Stomach (tissue), 9 donors: ENCODE measurements around the gene CFAP20DC. TPM values are rescaled to one million over a fixed set of nuclear protein-coding genes. Genes with fewer than 3 reads are reported as not detected.

Source experiments
- DNase-seq, 2 donors: peaks; one replicate each; pipeline versions ENCODE4 v3.0.0 to v3.0.0-alpha.2; 2013 to 2019
- H3K27ac ChIP-seq, 5 donors: fragments of 200-600 bp in 4 of 5; sonication (generic) in 4 of 5; one replicate each; pipeline ENCODE4 v1.5.1; 2013 to 2019; ENCODE audit warnings: mild to moderate bottlenecking in 1 of 5, moderate library complexity in 1 of 5
- H3K27me3 ChIP-seq, 3 donors: fragments of 200-600 bp; sonication (generic); one replicate each; pipeline ENCODE4 v1.5.1; 2017 to 2019; ENCODE audit warnings: mixed run types in 1 of 3
- H3K36me3 ChIP-seq, 4 donors: fragments of 200-600 bp; sonication (generic); 1 replicate in 3 of 4; 2 replicates in 1 of 4; pipeline ENCODE4 v1.5.1; 2016 to 2019
- H3K4me1 ChIP-seq, 4 donors: fragments of 200-600 bp; sonication (generic); one replicate each; pipeline ENCODE4 v1.5.1; 2016 to 2019
- H3K4me3 ChIP-seq, 4 donors: fragments of 200-600 bp; sonication (generic) in 3 of 4; one replicate each; pipeline ENCODE4 v1.5.1; 2016 to 2019; ENCODE audit warnings: mild to moderate bottlenecking in 1 of 4
- H3K9me3 ChIP-seq, 4 donors: fragments of 200-600 bp; sonication (generic); one replicate each; pipeline ENCODE4 v1.5.1; 2016 to 2019
- EP300 ChIP-seq: sonication (generic); formaldehyde crosslinking; IDR thresholded peaks from one replicate; pipeline ENCODE4 v1.6.1; 2017; ENCODE audit warnings: antibody characterized with exemption
- POLR2A ChIP-seq, 4 donors: fragments of 450-650 bp; IDR thresholded peaks; one replicate each; pipeline ENCODE4 v1.6.1; 2016; ENCODE audit warnings: antibody characterized with exemption in 4 of 4, control low read depth in 2 of 4, mild to moderate bottlenecking in 1 of 4, moderate library complexity in 1 of 4
- POLR2AphosphoS5 ChIP-seq, 3 donors: sonication (generic); formaldehyde crosslinking; IDR thresholded peaks; one replicate each; pipeline ENCODE4 v1.6.1; 2016; ENCODE audit warnings: antibody characterized with exemption in 3 of 3
- WGBS, 5 donors: extraction: QIAGEN DNeasy Blood & Tissue Kit in 3 of 5; methylation state at CpG; one replicate each; pipeline versions ENCODE4 v1.1.5 to v1.1.7; 2013 to 2018; 5-methylcytosine and 5-hydroxymethylcytosine counted together
- intact Hi-C: fragments of 100-400 bp; cut with DNase I; formaldehyde crosslinking; loops from one replicate; pipeline ENCODE4 v1.15.1; 2023; ENCODE audit warnings: low total_unique reads
- polyA plus RNA-seq, 3 donors: library from polyadenylated mRNA; stranded (reverse); fragments of 200-250 nt; gene quantifications; one replicate each; pipeline ENCODE4 v1.2.3, GENCODE V29; 2013
- total RNA-seq, 5 donors: library from RNA; depleted of rRNA; stranded (reverse); fragments of >200 nt; gene quantifications; one replicate each; pipeline versions ENCODE4 v1.1.0 to v1.2.3, GENCODE V29; 2014 to 2016
- TF ChIP-seq, protein P1 (sequence below), 7 experiments: fragments of 450-650 bp in 4 of 7; fragments of 200-600 bp in 3 of 7; sonication (generic) in 3 of 7; IDR thresholded peaks; one replicate each; pipeline ENCODE4 v1.5.1; 2016 to 2019; ENCODE audit warnings: antibody characterized with exemption in 7 of 7, control low read depth in 2 of 7, mild to moderate bottlenecking in 1 of 7
- donor health status: healthy with polysubstance abuse.
- donor health status: Bipolar disorder and iron deficiency.
- donor health status: healthy.

CFAP20DC gene
- total and polyA plus RNA-seq, 8 donors: 0.81 to 2.0 (median 1.00) TPM; not detected in 4

DNA sequence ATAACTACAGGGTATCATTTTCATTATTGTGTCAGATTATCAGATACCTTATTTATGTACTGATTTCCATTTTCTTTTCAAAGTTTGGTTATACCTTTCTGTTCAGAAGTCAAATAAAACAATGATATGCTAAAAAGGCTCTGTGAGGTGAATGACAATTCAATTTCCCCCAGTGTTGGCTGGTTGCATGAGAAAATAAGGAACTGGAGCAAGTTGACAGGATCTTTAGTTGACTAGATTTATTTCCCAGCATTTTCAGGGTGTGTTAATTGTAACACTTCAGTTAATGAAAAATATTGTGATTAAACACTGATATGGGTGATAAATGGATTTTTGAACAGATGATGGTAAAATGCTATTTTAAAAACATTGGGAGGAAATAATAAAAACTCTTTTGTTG is 260.4 kb downstream of the CFAP20DC start:
- Histone ChIP-seq H3K27me3 (no peaks in the 10 kb centered on the region), H3K27ac (no peak overlapping the region), H3K4me1 (peaks cover 0 to 8% (median 0%) of the 10 kb centered on the region in 4 donors), H3K4me3 (no peak overlapping the region), H3K36me3 (no peaks in the 10 kb centered on the region), H3K9me3 (no peaks in the 10 kb centered on the region)
- no peak for DNase-seq
- intact Hi-C loops: no loop called here
- no peak for TF ChIP-seq POLR2AphosphoS5 (IDR thresholded peaks at IDR 0.05)
- TF ChIP-seq EP300: no peak
- TF ChIP-seq, protein P1, sequence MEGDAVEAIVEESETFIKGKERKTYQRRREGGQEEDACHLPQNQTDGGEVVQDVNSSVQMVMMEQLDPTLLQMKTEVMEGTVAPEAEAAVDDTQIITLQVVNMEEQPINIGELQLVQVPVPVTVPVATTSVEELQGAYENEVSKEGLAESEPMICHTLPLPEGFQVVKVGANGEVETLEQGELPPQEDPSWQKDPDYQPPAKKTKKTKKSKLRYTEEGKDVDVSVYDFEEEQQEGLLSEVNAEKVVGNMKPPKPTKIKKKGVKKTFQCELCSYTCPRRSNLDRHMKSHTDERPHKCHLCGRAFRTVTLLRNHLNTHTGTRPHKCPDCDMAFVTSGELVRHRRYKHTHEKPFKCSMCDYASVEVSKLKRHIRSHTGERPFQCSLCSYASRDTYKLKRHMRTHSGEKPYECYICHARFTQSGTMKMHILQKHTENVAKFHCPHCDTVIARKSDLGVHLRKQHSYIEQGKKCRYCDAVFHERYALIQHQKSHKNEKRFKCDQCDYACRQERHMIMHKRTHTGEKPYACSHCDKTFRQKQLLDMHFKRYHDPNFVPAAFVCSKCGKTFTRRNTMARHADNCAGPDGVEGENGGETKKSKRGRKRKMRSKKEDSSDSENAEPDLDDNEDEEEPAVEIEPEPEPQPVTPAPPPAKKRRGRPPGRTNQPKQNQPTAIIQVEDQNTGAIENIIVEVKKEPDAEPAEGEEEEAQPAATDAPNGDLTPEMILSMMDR (IDR thresholded peaks at IDR 0.05): no peak
- no peak for TF ChIP-seq POLR2A (IDR thresholded peaks at IDR 0.05)

DNA sequence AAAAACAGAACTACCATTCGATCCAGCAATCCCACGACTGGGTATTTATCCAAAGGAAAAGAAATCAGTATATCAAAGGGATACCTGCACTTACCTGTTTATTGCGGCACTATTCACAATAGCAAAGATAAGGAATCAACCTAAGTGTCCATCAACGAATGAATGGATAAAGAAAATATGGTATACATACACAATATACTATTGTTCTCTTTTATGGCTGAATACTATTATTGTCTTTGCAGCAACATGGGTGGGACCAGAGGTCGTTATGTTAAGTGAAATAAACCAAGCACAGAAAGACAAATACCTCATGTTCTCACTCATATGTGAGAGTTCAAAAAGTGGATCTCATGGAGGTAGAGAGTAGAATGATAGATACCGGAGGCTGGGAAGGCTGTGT is 264.9 kb downstream of the CFAP20DC start:
- Histone ChIP-seq H3K27ac (no peak overlapping the region), H3K4me3 (no peak overlapping the region), H3K9me3 (peaks cover 0 to 9% (median 5%) of the 10 kb centered on the region in 4 donors), H3K36me3 (no peaks in the 10 kb centered on the region), H3K4me1 (no peaks in the 10 kb centered on the region), H3K27me3 (no peaks in the 10 kb centered on the region)
- TF ChIP-seq EP300: no peak
- no peak for TF ChIP-seq POLR2A (IDR thresholded peaks at IDR 0.05)
- TF ChIP-seq, protein P1 (IDR thresholded peaks at IDR 0.05): no peak
- no peak for TF ChIP-seq POLR2AphosphoS5 (IDR thresholded peaks at IDR 0.05)
- DNase-seq: no peak
- intact Hi-C loops: no loop called here
- WGBS, 5 donors: 52 to 69% (median 59%) methylated on average over 6 of the region's 6 CpGs

DNA sequence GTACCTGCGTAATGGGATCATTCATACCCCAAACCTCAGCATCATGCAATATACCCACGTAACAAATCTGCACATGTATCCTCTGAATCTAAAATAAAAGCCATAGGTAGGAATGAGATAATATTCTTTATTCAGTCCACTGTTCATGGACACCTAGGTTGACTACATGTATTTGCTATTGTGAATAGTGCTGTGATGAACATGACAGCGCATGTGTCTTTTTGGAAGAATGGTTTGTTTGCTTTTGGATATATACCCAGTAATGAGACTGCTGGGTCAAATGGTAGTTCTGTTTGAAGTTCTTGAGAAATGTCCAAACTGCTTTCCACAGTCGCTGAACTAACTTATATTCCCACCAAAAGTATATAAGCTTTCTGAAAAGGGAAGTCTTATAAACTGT is 265.4 kb downstream of the CFAP20DC start:
- Histone ChIP-seq H3K36me3 (no peaks in the 10 kb centered on the region), H3K27me3 (no peaks in the 10 kb centered on the region), H3K4me3 (no peak overlapping the region), H3K9me3 (peaks cover 0 to 14% (median 10%) of the 10 kb centered on the region in 4 donors), H3K4me1 (no peaks in the 10 kb centered on the region), H3K27ac (no peak overlapping the region)
- TF ChIP-seq, protein P1 (IDR thresholded peaks at IDR 0.05): no peak
- TF ChIP-seq POLR2AphosphoS5 (IDR thresholded peaks at IDR 0.05) (no peak), POLR2A (IDR thresholded peaks at IDR 0.05) (no peak), EP300 (no peak)
- intact Hi-C loops: no loop called here
- WGBS, 5 donors: 82 to 95% (median 90%) methylated on average over 4 of the region's 4 CpGs
- no peak for DNase-seq

DNA sequence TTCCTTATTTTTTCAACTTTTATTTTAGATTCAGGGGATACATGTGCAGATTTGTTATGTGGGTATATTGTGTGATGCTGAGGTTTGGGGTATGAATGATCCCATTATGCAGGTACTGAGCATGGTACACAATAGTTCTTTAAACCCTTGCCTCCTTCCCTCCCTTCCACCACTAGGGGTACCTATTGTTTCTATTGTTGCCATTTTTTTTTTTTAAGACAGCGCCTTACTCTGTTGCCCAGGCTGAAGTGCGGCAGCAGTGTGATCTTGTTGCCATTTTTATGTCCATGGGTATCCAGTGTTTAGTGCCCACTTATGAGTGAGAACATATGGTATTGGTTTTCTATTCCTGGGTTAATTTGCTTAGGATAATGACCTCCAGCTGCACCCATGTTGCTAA is 266.0 kb downstream of the CFAP20DC start:
- no peaks in the 10 kb centered on the region for H3K36me3 ChIP-seq
- no peaks in the 10 kb centered on the region for H3K4me1 ChIP-seq
- no peak overlapping the region for H3K4me3 ChIP-seq
- no peak for DNase-seq
- peaks cover 0 to 20% (median 14%) of the 10 kb centered on the region in 4 donors for H3K9me3 ChIP-seq
- no peak overlapping the region for H3K27ac ChIP-seq
- TF ChIP-seq, protein P1 (IDR thresholded peaks at IDR 0.05): no peak
- TF ChIP-seq POLR2AphosphoS5 (IDR thresholded peaks at IDR 0.05): no peak
- no peak for TF ChIP-seq POLR2A (IDR thresholded peaks at IDR 0.05)
- TF ChIP-seq EP300: no peak
- H3K27me3 ChIP-seq: no peaks in the 10 kb centered on the region
- intact Hi-C loops: no loop called here
- WGBS, 5 donors: 95 to 100% (median 98%) methylated on average over 2 of the region's 2 CpGs
